HG03432 (cell line): ENCODE measurements around the gene FBXL19.

ENCODE experiments used
- ATAC-seq: cut with Tn5 transposase; IDR thresholded peaks from one replicate; pipeline ENCODE4 v1.9.1; 2021; ENCODE audit warnings: mild to moderate bottlenecking, moderate library complexity; ENCODE audit not compliant: unreplicated experiment

FBXL19 gene

DNA sequence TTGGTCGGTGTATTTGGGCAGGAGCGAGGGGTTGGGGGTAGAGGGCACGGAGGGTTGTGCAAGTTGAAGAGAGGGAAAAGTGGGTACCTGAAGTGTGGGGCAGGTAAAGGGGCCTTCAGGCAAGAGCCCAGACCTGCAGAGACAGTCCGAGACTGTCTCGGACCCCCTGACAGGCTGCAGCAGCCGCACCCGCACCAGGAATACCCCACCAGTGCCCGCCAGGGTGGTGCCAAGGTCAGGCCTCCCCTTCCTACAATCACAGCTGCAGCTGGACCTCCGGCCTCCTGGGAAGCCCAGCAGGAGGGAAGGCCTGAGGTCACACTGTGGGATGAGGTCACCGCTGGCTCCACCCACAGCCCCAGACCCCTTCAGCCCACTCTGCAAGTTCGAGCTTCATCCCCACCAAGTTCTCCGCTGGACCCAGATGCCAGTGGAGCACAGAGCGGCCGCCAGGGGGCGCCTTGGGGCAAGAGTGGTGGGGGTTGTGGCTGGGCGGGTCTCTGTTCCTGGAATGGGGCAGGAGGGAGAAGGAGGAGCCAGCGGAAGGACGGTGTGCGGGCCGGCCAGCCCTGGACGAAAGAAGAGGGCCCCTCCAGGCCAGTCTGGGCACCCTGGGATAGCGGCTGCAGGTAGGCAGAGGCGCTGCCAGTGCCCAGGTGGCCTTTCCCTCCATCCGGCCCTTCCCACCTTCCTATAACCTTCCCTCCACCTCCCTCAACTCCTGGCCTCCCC is 61.5 kb downstream of the FBXL19 start, which contains the start of gene HSD3B7:
Gene HSD3B7 (plus strand): TSS at position 539 of the 732 bp plus-strand sequence. CDS start 452 bp downstream, outside the sequence.
- ATAC-seq: peak; percentile 55

DNA sequence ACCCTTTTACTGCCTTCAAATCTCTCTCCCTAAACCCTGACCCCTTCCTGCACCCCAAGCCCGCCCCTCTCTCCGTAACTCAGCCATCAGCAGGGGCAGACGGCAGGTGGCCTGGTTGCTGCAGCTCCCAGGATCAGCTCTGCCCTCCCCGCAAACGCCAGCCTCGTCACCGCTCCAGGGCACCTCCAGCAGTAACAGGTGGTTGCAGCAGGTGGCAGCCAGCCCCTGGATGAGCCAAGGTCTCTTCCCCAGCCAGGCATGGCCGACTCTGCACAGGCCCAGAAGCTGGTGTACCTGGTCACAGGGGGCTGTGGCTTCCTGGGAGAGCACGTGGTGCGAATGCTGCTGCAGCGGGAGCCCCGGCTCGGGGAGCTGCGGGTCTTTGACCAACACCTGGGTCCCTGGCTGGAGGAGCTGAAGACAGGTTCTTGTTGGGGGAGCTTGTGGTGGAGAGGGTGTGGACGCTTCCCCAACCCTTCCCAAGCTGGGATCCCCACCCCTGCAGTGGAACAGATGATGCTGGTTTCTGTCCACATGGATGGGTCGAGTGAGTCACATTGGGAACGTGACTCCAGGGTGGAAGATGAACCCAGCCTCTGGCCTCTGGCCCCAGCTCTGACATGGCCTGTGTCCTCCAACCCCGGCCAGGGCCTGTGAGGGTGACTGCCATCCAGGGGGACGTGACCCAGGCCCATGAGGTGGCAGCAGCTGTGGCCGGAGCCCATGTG is 62.2 kb downstream of the FBXL19 start:
- ATAC-seq: no peak

DNA sequence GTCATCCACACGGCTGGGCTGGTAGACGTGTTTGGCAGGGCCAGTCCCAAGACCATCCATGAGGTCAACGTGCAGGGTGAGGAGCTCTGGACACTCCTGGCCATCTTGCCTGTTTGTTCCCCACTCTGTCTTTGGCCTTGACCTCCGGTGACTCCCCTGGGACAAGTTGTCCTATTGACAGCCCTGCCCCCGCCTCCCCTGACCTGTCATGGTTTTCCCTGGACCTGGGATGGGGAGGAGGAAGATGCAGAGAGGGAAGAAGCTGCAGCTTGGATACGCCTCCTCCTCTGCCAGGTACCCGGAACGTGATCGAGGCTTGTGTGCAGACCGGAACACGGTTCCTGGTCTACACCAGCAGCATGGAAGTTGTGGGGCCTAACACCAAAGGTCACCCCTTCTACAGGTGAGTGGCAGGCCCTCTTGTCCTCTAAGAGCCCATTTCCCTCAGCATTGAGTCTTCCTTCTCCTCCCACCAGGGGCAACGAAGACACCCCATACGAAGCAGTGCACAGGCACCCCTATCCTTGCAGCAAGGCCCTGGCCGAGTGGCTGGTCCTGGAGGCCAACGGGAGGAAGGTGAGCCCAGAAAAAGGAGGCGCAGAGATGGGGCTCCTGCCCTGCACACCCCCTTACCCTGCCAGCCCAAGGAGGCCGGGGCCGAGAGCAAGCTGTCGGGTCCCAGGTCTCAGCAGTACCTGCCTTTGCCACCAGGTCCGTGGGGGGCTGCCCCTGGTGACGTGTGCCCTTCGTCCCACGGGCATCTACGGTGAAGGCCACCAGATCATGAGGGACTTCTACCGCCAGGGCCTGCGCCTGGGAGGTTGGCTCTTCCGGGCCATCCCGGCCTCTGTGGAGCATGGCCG is 63.0 kb downstream of the FBXL19 start:
- no peak for ATAC-seq

DNA sequence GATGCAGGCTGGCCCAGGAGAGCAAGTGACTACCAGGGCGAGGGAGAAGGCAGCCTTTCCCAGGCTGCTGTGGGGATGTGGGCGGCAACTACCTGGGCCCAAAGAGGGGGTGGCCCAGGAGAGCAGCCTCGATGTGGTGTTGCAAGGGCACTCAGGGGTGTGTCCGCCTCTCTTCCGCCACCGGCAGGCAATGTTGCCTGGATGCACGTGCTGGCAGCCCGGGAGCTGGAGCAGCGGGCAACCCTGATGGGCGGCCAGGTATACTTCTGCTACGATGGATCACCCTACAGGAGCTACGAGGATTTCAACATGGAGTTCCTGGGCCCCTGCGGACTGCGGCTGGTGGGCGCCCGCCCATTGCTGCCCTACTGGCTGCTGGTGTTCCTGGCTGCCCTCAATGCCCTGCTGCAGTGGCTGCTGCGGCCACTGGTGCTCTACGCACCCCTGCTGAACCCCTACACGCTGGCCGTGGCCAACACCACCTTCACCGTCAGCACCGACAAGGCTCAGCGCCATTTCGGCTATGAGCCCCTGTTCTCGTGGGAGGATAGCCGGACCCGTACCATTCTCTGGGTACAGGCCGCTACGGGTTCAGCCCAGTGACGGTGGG is 64.3 kb downstream of the FBXL19 start:
- no peak for ATAC-seq

DNA sequence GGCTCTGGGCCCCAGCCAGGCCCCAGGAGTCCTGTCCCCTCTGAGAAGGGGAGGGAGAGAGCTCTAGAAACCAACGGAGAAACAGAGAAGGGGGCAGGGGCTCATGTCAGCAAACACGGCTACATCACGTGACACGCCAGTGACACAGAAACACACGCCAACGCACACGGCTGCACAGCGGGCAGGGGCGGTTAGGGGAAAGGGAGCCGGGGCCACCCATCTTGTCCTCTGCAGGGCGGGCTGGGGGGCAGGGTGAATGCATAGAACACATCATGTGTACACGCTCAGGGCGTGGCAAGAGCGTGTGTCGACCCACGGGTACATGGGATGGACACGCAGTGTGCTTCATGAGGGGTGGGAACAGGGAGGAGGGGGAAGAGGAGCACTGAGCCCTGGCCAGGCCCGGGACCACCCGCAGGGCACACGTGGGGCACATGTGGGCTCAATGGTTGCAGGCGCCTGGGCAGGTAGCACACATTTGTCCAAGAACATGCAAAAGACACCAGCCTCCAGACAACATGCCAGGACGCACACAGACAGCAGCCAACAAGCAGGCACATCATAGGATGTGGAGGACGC is 66.2 kb downstream of the FBXL19 start:
- ATAC-seq: no peak

DNA sequence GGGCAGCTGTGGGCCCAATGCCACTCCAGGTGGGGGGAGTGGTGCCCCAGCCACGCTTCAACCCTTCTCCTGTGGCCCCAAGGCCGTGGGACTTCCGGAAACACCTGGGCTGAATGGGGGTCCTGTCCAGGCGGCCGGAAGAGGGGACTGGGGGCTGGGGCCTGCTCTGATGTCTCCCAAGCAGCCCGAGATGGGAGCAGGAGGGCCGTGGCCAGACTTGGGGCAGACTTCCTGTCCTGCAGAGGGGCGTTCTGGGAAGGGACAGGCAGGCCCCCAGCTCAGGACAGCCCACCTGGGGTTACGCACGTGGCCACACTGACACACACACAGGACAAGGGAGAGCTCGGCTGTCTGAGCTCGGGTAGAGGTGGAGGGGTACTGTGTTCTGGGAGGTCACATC is 66.7 kb downstream of the FBXL19 start:
- no peak for ATAC-seq

DNA sequence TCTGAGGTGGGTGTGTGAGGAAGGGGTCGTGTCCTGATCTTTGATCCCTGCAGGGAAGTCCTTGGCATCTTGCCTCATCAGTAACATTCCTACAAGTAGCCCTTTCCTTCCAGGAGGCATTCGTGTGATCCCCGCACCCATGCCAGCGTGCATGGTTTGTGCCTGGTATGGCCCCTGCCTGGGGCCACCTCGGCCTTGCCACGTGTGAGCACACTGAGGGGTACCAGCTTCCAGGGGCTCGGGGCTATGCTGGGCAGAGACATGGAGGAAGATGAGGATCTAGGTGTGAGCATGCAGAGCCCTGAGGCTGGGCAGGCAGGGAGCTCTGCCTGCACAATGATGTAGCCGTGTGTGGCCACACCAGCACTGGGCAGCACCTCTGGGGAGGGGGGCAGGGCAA is 67.7 kb downstream of the FBXL19 start:
- ATAC-seq: no peak

DNA sequence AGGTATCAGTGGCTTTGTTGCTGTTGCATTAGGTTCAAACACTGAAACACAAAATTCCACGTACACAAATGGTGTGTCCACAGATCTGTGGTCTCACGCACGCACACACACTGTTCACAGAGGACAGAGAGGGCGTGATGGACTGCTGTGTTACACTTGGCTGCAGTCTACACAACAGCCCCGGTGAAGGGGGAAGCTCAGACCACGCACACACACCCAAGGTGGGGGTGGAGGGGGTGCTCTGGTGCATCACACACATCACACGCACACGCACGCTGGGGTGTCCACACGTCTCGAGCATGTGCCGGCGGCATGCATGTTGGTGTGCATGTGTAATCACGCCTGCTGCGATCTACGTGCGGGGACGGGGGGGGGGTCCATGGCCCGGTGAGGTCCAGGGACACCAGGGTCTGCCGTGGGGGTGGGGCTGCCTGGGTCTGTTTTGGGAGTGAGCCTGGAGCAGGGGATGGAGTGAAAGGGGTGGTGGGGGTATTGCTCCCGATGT is 69.0 kb downstream of the FBXL19 start:
- ATAC-seq: no peak

DNA sequence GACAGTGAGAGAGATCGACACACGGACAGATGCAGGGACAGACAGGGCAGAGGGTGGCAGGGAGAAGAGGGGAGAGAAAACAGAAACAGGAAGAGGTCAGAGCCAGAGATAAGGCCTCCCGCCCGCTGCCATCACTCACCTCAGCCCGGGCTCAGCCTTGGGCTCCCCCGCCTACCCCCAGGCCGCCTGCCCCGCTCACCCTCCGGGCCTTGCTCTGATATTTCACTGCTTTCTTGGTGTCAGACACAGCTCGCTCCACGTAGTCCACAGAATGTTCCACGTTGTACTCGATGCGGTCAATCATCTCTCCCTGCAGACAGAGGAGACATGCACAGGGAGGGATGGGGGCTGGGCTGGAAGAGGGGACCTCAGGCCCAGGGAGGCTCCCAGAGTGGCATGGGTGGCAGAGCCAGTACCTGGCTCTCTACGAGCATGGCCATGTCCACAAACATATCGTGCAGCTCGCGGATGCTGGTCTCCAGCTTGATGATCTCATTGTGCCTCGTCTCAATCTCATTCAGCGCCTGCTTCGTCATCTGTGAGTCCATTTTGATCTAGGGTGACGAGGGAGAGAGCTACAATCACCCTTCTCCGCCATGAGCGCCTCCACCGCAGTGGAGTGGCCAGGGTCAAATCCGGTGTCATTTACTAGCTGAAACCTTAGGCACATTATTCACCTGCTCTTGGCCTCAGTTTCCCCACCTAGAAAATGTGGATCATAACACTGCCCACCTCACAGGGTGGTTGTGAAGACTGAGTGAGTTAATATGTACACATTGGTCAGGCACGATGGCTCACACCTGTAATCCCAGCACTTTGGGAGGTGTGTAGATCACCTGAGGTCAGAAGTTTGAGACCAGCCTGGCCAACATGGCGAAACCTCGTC is 69.8 kb downstream of the FBXL19 start:
- ATAC-seq: no peak

DNA sequence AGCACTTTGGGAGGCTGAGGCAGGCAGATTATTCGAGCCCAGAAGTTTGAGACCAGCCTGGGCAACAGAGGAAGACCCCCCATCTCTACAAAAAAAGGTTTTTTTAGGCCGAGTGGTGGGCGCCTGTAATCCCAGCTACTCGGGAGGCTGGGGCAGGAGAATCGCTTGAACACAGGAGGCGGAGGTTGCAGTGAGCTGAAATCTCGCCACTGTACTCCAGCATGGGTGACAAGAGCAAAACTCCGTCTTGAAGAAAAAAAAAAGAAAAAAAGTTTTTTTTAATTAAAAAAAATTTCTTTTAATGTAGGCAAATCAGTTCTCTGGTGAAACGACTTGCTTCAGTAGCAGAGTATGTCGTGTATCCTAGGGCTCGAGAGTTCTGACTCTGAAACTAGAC is 72.6 kb downstream of the FBXL19 start:
- ATAC-seq: no peak

DNA sequence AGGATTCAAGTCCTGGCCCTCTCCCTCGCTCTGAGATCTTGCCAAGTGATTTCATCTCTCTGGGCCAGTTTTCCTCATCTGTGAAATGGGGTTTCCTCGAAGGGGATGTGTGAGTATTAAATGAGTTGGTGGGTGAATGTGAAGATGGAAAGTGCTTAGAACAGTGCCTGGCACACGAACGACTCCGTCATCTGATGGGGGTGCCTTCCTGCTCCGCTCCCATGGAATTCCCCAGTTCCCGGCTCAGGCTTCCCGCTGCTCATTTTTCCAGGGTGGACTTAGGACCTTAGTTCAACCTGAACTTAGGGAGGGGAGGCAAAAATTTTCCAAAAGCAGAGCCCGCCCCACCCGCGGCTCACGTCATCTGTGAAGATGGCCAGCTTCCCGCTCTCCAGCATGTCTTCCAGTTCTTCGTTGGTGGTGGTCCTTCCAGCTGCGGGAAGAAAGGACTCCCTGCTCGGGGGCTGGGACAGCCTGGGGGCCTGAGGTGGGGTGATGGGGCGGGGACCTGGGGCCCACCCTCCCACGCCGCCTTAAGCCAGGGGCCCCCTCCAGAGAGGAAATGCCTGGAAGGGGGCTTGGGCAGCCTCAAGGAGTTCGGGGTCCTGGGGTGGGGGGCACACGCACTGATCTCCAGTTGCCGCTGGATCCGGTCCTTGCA is 73.1 kb downstream of the FBXL19 start:
- no peak for ATAC-seq

DNA sequence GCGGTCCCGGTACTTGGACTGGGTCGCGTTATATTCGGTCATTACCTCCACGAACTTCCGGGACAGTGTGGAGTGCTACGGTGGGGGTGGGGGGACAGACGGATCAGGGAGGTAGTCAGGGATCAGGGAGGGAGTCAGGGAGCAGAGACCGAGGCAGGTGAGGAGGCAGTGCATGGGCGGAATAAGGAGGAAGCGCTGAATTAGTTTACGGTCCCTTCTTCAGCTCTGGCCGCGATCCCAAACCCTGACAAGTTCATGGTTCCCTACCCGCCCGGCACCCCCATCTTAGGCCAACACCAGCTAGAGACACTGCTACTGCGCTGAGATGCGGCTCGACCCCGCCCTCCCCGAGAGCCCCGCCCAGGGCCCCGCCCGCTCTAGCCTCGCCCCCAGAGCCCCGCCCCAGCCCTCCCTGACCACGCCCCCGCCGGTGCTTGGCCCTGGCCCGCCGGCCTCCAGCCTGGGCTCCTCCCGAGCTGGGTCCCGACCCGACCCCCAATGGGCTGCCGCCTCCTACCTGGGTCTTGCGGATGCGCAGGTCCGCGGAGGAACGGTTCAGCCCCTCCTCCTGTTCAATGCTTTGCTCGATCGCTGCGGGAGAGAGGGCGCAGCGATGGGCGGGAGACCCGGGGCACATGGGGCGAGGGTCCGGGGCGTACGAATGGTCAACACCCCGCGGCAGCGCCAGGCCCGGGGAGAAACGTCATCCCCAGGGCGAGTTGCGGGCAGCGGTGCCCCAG is 73.8 kb downstream of the FBXL19 start:
- ATAC-seq: peak; percentile 91

DNA sequence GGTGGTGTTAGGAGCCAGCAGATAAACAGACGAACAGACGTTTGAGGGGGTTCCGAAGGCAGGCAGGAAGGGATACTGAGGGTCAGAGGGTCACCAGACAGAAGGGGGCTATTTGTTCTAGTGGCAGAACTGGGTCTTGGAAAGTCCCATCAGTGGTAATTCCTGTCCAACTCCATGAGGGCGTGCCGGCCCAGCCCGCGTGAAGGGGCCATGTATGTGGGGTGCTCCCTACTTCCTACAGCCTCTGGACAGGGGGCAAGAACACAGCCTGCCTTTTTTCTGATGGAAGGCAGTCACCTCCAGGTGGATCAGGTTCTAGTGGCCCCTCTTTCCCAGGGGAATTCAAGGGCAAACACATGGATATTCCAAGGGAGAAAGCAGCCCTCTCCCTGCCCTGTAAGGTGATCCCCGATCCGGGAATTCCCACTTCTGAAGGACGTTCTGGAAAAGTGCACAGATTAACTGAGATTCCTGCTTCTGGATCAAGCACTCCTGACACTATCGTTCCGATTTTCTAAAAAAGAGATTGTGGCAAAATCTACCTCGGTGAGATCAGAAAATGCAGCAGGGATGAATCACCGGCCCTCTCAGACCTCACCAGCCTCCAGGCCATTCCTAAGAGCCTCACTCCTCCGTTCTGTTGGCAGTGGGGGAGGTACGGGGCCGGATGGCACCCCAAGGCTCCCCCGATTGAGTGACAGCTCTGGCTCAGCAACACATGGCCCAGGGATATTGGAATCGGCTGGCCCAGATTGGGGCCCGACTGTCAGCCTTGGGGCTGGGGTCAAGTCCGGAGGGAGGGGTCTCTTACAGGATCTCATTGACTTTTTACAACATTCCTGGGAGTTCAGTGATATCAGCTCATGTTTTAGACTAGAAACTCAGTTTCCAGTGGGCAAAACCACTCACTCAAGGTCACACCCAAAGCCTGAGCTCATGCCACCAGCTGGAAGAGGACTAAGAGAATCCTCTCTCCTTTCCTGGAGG is 74.6 kb downstream of the FBXL19 start:
- ATAC-seq: no peak
